Stimulated activated CD4-positive, alpha-beta T cell treated with anti-CD3 and anti-CD28 coated beads, Interleukin-15, amount 100 ng/mL, for 48 hours (primary cell): ENCODE data around the gene MOB3A.
A peak's percentile ranks its signal among the peaks of the same experiment; 100 is the strongest.

Experiments used
- DNase-seq, 2 donors: peaks; one replicate each; pipeline ENCODE4 v3.0.0-alpha.2; 2020; ENCODE audit warnings: low read depth in 2 of 2

Gene MOB3A

DNA sequence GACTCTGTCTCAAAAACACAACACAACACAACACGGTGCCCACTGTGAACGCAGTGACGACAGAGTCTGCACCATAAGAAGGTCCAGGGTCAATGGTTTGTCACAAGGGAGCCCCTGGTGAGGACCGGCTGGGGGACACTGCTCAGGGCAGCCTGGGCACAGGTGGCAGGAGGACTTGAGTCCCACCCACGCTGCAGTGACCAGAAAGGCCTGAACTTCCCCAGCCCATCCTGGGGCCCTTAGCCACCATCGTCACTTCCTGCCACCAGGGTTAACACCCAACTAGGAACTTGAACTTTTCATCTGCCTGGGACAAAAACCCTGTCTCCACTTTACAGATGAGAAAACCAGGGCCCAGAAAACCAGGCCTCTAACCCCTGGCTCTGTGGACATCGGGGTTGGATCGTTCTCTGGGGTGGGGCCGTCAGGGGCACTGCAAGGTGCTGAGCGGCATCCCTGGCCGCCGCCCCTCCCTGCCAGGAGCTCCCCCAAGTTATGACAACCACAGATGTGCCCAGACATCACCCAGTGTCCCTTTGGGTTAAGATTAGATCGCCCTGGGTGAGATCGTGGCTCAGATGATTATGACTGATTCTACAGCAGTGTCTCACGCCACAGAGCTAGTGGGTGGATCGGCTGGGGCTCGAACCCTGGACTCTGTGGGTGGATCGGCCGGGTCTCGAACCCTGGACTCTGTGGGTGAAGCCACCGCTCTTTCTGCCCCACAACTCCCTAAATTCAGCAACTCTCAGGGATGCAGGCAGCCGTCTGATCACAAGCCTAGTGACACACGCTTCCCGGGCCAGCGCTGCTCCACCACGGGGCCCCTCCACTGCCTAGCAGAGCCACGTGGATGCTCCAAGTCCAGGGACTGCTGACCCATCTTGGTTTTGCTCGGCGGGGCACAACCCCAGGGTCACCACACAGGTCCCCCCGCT, 14.0 kb downstream of the MOB3A start:
- DNase-seq = no peak

DNA sequence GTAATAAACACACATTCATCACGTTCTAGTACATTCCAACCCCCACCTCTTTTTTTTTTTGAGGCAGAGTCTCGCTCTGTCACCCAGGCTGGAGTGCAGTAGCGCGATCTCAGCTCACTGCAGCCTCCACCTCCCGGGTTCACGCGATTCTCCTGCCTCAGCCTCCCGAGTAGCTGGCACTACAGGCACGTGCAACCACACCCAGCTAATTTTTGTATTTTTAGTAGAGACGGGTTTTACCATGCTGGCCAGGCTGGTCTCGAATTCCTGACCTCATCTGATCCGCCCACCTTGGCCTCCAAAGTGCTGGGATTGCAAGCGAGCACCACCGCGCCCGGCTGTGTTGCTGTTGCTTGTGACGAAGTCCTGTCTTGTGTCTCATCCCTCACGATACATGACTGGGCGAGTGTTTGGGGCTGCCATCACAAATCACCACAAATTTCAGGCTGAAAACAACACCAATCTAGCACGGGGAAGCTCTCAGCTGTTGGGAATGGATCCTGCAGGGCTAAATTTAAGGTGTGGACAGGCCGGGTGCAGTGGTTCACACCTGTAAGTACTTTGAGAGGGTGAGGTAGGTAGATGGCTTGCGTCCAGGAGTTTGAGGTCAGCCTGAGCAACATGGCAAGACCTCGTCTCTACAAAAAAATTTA, 15.7 kb downstream of the MOB3A start:
- no peak for DNase-seq

DNA sequence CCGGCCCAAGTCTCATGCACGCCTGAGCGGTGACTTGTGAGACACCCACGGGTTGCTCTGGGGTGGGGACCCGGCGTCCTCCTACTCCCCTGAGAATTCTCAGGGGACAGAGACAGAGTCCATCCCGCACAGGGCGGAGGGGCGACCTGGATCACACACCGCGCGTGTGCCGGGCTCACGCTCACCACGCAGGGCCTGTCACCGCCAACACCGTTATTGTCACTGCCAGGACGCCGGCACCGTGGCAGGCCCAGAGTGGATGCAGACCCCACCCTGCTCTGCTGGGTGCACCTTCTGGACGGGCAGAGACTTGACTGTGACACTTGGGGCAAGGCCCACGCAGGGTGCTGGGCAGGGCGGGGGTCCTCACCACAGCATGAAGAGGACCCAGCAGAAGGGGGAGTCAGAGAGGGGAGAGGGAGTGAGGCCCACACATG, 16.2 kb downstream of the MOB3A start:
- DNase-seq = no peak

DNA sequence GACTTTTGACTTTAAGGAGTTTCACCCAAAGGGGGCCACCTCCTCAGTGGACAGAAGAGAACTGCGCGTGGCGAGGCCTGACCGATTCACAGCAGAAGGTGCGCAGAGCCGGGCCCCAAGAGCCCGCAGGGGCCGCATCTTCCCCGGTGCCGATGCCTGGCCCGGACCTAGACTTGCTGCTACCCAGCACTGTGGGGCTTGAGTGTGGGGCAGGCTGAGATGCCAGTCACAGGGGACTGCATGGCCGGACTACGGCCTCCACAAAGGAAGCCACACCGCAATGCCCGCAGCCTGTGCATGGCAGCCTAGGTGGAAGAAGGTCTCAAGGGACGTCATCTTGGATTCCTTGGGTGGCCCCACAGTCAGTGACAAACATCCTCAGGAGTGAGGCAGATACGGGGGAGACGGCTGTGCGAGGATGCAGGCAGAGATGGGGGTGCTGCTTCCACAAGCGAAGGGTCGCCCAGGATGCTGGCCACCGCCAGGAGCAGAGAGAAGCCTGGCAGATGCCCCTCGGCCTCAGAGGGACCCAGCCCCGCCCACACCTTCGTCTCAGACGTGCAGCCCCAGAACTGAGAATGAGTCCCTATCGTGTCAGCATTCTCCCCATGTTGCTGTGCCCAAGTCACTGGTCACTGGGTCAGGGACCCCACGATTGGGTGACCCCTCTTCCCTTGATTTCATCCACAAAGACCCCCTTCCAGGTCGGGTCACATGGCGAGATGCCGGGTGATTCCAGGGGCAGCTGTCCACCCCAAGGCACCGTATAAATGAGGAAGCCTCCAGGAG, 16.9 kb downstream of the MOB3A start:
- no peak for DNase-seq

DNA sequence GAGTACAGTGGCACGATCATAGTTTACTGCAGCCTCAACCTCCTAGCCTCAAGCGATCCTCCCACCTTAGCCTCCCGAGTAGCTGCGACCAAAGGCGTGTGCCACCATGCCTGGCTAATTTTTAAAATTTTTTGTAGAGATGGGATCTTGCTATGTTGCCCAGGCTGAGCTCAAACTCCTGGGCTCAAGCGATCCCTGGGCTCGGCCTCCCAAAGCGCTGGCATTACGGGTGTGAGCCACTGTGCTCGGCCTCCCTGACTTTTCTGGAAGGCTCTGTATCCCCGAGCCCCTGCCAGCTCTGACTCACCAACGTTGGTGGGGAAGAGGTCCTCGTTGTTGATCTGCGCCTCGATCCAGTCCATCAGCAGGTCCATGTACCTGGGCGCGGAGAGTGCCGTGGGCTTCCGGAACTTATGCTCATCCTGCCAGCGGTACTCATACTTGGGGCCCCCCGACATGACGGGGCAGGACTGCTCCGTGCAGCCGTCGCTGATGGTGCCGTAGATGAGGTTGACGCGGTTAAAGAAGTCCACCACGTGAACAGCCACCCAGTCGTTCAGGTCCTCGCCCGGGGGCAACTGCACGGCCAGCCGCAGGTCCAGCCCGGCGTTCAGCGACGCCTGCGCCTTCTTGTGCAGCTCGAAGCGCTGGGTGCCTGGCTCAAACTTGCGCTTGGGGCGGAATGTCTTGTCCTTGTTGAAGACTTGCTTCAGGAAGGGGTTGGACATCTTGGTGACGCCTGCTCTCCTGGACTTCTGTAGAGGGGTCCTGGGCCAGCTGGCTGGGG, 18.1 kb downstream of the MOB3A start:
- DNase-seq = no peak

DNA sequence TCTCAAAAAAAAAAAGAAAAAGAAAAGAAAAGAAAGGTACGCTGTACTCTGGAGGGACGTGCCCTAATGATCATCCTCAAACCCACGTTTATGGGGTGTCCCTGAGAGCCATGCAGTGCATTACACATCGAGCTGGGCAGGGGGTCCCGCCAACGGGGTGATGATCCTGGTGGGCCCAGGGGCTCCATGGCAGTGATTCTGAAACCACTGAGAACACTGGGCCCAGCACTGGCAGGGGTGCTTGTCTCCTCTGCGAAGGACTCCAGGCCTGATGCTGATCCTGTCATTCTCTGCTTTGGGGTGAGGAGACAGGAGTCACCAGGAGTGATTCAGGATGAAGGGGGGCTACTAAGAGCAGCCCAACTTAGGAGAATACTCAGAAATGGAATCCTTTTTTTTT, 18.7 kb downstream of the MOB3A start:
- no peak for DNase-seq

DNA sequence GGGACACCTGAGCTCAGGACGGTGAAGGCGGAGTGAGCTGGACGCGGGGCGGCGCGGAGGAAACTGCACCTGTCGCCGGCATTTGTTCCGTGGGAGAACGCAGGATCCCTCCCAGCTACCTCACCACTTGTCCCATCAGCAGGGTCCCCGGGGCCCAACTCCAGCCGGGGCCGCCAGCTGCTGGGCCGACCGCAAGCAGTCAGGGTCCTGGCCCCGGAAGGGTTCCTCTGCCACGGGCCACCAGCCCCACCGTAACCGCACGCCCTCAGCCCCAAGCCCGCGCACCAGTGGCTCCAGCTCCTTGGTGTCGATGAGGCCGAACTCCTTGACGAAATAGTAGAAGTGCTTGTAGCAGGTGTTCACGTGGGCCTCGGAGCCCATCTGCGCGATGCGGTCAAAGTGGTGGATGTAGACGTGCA, 19.6 kb downstream of the MOB3A start:
- DNase-seq = no peak

DNA sequence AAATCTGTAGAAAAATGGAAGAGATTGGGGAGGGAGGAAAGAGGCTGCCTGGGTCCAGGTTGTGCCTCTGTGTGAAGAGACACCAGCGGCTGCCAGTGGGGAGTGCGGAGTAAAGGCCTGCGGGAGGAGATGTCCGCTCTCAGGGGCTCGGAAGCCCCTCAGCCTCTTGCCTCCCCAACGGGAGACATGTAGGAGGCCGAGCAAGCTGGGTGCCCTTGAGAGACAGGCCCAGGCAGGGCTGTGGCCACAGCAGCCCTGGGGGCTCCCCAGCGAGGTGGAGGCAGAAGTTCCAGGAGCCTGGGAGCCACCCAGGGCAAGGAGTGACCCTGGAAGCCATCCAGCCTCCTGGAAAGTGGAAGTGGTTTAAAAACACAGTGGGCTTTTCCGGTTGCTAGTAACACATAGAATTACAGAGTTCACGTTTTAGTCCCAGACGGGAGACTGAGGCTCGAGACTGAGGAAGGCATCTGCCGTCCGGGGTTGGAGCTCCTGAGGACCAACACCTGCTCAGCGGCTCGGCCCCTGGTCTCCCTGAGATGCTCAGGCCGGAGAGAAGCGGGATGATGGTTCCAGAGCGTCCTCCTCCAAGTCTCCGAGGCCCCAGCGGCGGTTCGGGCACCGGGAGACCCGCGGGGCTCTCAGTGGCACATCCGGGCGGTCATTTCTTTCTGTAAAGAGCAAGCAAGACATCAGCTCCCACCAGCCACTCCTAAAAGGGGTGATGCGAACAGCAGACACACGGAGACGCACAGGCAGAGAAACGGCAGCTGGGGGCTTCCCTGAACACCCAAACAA, 23.2 kb downstream of the MOB3A start:
- DNase-seq = no peak

DNA sequence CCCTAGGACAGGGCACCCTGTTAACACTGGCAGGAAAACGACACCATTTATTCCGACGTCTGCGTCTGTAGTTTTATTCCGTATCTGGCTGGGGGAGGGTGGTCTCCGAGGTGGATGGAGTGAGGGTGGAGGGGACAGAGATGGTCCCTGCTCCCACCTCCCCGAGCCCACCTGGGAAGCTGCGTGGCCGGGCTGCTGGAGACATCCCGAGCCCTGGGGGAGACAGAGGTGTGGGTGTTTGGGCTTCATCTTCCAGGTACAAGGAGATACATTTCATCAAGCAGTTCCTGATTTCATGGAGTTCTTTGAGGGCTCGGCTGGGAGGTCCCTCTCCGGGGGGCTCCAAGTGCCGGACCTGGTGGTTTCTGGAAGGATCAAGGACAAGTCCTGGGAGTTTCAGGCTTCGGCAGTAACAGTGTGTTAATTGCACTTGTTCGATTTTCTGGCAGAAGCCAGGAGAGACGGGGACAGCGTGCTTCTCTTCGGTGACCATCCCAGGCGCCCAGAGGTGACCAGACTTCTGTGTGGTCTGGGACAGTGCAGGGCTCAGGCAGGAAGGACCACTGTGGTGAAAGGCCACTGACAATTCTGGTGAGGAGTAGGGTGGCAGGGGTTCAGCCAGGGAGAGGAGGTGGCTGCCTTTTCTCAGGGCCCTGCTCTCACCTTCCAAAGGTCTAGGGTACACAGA, 25.0 kb downstream of the MOB3A start:
- DNase-seq = no peak

DNA sequence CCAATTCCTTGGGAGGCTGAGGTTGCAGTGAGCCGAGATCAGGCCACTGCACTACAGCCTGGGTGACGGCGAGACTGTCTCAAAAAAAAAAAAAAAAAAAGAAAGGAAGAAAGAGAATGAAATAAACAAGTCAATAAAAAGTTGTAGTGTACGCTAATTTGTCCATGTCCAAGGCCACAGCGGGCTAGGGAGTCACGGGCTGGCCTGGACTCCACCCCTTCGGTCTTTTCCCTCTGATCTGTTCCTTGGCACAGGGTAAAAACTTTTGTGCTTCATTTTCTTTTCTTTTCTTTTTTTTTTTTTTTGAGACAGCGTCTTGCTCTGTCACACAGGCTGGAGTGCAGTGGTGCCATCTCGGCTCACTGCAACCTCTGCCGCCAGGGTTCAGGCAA, 25.7 kb downstream of the MOB3A start:
- no peak for DNase-seq

DNA sequence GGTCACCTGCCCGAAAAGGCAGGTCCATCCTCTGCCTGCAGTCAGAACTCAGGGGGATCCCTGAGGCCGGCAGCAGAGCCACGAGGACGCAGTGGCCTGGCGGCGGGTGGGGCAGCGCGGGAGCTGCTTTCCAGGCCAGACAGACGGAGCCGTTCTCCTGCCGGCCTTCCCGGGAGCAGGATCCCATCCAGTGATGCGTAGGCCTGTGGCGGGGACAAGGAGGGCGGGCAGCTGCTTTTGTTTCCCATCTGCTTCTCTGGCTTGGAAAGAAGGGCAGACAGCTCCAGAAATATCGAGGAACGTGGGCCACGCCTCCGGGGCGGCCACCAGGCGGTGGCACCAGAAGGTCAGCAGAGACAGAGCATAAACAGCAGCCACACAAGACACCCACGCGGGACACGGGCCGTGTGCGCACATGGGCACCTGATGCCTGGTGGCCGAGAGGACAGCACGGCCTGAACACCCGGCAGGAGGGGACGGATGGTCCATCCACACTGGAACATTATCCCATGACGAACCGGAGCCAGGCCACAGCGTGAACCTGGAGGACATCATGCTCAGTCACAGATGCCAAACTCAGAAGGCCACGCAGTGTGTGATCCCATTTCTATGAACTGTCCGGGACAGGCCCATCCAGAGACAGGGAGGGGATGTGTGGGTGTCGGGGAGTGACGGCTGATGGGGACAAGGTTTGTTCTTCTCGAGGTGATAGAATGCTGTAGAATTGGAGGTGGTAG, 31.2 kb downstream of the MOB3A start:
- DNase-seq = no peak

DNA sequence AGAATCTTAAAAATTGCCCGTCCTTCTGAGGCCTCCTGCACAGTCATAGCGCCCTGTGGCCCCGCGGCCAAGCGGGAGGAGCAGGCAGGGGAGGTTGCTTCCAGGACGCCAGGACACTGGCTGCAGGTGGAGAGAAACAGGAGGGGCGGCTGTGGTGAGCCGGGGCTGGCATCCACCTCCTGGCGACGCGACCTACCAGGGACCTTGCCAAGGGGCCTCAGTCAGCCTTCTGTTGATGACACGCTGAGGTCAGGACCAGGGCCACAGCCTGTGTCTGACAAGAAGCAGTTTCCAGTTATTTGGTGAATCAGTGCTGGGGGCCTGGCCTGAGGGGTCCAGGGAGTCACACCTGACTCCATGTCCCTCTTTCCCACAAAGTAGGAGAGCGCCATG, 31.7 kb downstream of the MOB3A start:
- DNase-seq = no peak

DNA sequence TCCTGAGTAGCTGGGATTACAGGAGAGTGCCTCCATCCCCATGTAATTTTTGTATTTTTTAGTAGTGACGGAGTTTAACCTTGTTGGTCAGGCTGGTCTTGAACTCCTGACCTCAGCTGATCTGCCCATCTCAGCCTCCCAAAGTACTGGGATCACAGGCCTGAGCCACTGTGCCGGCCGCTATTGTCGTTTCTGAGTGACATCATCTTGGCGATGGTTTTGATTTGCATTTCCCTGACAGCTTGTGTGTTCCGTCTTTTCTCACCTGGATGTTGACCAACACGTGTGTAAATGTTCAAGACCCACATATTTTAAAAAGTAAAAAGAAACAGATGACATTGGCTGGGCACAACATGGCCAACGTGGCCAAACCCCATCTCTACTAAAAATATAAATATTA, 32.3 kb downstream of the MOB3A start:
- DNase-seq = no peak

DNA sequence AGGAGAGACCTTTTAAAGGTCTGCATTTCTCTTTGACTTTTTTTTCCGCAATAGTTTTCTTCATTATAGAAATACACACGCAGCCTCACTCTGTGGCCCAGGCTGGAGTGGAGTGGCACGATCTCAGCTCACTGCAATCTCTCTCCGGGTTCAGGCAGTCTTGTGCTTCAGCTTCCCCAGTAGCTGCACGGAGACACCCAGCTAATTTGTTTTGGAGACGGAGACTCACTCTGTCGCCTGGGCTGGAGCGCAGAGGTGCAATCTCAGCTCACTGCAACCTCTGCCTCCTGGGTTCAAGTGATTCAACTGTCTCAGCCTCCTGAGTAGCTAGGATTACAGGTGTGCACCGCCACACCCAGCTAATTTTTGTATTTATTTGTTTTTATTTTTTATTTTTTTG, 33.4 kb downstream of the MOB3A start:
- DNase-seq = no peak

DNA sequence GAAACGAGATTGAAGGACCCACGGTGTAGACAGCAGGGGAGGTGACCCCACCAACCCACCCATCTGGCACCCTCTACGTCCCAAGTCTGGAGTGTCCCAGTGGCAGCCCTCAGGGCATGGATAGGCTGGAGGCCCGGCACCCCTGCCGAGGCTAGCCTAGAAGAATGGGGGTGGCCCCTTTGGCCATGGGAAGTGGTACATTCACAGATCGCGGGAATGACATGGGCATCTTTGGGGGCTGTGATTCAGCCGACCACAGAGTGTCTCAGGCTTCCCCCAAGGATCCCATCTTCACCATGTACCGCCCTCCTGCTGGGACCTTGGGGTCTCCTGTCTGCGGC, 33.8 kb downstream of the MOB3A start:
- no peak for DNase-seq

DNA sequence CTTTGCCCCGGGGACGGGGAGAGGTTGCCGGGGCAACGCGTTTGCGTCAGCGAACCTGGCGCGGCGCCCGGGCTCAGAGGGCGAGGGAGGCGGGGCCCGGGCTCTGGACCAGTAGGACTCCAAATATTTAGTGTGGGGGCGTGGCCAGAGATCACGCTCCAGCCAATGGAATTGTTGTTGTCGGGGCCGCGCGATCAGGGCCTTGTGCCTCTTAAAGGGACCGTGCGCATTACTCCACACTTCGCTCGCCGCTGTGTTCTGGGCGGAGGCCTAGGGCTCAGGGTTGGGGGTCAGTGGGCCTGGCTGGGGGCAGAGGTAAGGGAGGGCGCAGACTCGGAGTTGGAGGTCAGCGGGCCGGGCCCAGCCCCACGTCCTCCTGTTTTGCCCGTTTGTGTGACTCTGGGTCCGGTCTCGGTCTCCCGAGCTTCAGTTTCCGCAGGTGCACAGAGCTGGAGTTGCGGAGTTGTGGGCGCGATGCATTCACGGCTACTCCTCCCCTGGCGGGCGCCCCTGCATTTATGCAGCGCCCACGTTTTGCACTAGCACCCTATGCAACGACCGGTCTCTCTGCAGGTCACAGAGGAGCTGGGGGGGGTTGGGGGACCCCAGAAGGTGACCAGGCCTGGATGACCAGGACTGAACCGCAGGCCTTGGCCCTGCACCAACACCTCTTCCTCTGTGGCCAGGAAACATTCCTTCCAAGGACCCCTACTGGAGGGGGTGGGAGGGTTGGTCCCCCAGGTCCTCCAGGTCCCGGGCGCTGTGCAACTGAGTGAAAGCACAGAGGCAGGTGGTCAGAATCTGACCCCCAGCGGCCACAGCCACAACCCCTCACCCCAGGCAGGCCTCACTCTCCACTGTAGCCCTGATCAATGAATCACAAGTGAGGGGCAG, 34.4 kb downstream of the MOB3A start:
- peak; percentile 97 to 99 for DNase-seq

DNA sequence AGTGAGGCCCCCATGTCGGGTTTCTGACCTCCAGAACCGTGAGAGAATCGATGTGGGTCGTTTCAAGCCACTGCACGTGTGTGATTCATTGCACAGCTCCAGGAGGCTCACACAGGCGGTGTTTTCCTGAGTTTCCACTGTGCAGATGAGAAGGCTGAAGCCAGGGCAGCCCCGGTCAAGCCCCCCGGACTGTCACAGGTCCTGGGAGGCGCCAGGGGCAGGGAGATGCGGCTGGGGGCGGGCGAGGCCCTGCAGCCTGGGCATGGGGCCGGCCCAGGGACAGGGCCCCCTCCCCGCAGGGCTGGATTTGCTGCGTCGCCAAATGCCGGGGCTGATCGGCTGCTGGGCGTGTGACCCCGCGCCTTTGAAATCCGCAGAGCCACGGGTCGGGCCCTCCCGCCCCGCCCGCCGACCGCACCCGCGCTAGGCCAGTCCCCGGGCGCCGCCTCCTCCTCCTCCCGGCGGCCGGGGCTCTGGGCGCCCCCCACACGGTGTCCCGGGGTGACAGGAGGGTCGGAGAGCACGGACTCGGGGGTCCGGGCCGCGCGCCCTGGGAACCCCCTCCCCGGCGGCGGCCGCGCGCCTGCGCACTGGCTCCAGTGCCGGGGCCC, 35.1 kb downstream of the MOB3A start:
- DNase-seq = no peak
